Brain pericyte (primary cell): ENCODE results near the gene CFAP74.

Source experiments
- DNase-seq: peaks from one replicate; pipeline ENCODE4 v3.0.0-alpha.2; 2012; ENCODE audit warnings: low read depth, low spot score

CFAP74 gene

GRCh38 chr1:2041305-2041704, 37.7 kb upstream of the CFAP74 start:
- DNase-seq, result no peak

GRCh38 chr1:2039251-2039650, 35.7 kb upstream of the CFAP74 start:
- DNase-seq, result no peak

- DNase-seq, result no peak
Measured at GRCh38 chr1:2038229-2038628, 34.6 kb upstream of the CFAP74 start.

- no peak for DNase-seq
Measured at GRCh38 chr1:2037314-2037979, 33.9 kb upstream of the CFAP74 start.

- no peak for DNase-seq
Measured at GRCh38 chr1:2036287-2036686, 32.7 kb upstream of the CFAP74 start.

GRCh38 chr1:2033165-2033564, 29.6 kb upstream of the CFAP74 start:
- DNase-seq, result no peak

- no peak for DNase-seq
Measured at GRCh38 chr1:2032737-2033136, 29.2 kb upstream of the CFAP74 start.

- no peak for DNase-seq
Measured at GRCh38 chr1:2031546-2032540, 28.3 kb upstream of the CFAP74 start.

GRCh38 chr1:2030076-2030871, 26.7 kb upstream of the CFAP74 start:
- DNase-seq, result no peak

GRCh38 chr1:2029561-2029960, 26.0 kb upstream of the CFAP74 start:
- no peak for DNase-seq

GRCh38 chr1:2028870-2029560, 25.4 kb upstream of the CFAP74 start:
- no peak for DNase-seq

- no peak for DNase-seq
Measured at GRCh38 chr1:2027961-2028583, 24.5 kb upstream of the CFAP74 start.

GRCh38 chr1:2025491-2025981, 21.9 kb upstream of the CFAP74 start:
- DNase-seq, result no peak

- DNase-seq, result no peak
Measured at GRCh38 chr1:2024887-2025286, 21.3 kb upstream of the CFAP74 start.

GRCh38 chr1:2024451-2024850, 20.9 kb upstream of the CFAP74 start:
- DNase-seq, result no peak

GRCh38 chr1:2023187-2023586, 19.6 kb upstream of the CFAP74 start:
- no peak for DNase-seq

GRCh38 chr1:2022063-2022770, 18.6 kb upstream of the CFAP74 start:
- DNase-seq, result no peak

- no peak for DNase-seq
Measured at GRCh38 chr1:2021550-2021949, 18.0 kb upstream of the CFAP74 start.

- no peak for DNase-seq
Measured at GRCh38 chr1:2020310-2020655, 16.7 kb upstream of the CFAP74 start.

GRCh38 chr1:2019571-2020309, 16.2 kb upstream of the CFAP74 start:
- DNase-seq, result no peak
